Spleen (tissue), 7 donors: ENCODE results near the gene B4GALNT2.

Experiments used
- POLR2A ChIP-seq, 3 donors: fragments of 450-650 bp; IDR thresholded peaks; one replicate each; pipeline ENCODE4 v1.5.1; 2017; ENCODE audit warnings: antibody characterized with exemption in 3 of 3, mild to moderate bottlenecking in 1 of 3
- TF ChIP-seq, protein P1 (sequence below), 11 experiments: fragments of 200-600 bp in 7 of 11; fragments of 450-650 bp in 4 of 11; sonication (generic) in 4 of 11; IDR thresholded peaks in 8 of 11; conservative IDR thresholded peaks in 3 of 11; 1 replicate in 7 of 11; 2 replicates in 4 of 11; pipeline versions ENCODE4 v1.4.0 to v1.8.0; 2016 to 2021; ENCODE audit warnings: antibody characterized with exemption in 11 of 11, inconsistent platforms in 4 of 11, mild to moderate bottlenecking in 1 of 11
- donor health status: DM: no; HTN: no; CAD: no; lungs with moderate emphysema.
- donor health status: DM: no; HTN: no; CAD: no.
- donor health status: DM: no; HTN: no; CAD: no.

DNA sequence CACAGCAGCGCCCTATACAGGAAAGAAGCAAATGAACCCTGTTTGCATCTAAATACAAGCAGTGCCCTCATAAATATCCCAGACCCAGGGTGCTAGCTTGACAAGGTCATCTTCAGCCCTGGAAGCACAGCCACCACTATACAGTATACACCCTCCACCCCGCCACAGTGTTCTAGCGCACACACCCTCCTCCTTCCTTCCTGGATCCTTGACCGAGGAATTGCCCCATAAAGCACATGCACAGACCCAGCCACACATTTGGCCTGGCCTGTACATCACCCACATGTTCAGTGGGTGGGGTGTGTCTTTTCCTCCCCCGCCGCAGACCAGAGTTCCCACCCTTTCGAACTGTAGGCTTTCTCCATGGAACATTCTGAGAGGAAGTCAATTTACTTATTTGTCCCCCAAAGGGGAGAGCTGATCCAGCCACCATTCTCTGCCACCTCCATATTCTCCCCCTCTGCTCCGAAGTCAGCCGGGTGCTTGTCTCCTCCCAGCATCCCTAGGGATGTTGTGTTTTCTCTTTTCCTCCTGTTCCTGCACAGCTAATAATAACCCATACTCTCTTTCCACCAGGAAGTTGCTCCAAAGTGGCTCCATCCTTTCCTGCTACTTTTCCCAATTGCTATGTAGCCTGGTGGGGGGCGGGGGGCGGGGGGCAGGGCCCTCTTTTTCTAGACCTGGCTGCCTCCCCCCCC, 84.5 kb downstream of the B4GALNT2 start:
- TF ChIP-seq, protein P1, sequence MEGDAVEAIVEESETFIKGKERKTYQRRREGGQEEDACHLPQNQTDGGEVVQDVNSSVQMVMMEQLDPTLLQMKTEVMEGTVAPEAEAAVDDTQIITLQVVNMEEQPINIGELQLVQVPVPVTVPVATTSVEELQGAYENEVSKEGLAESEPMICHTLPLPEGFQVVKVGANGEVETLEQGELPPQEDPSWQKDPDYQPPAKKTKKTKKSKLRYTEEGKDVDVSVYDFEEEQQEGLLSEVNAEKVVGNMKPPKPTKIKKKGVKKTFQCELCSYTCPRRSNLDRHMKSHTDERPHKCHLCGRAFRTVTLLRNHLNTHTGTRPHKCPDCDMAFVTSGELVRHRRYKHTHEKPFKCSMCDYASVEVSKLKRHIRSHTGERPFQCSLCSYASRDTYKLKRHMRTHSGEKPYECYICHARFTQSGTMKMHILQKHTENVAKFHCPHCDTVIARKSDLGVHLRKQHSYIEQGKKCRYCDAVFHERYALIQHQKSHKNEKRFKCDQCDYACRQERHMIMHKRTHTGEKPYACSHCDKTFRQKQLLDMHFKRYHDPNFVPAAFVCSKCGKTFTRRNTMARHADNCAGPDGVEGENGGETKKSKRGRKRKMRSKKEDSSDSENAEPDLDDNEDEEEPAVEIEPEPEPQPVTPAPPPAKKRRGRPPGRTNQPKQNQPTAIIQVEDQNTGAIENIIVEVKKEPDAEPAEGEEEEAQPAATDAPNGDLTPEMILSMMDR (IDR thresholded peaks at IDR 0.05 in 8 of 11, conservative IDR thresholded peaks at IDR 0.05 in 3 of 11) = no peak
- TF ChIP-seq POLR2A (IDR thresholded peaks at IDR 0.05) = no peak
